ENCODE results near the gene PPP1R3F.
A peak's percentile ranks its signal among the peaks of the same experiment; 100 is the strongest.
"Not testable (repeated sequence)": the region's sequence is repeated elsewhere in the genome, so short reads cannot be mapped to it uniquely, and the experiment has no call there.

Gene PPP1R3F

GRCh38 chrX:49270249-49270921 is 792 bp downstream of the PPP1R3F start:
- no peak for DNase-seq (ENCODE audit: extremely low read depth in 1 of 2, low read depth in 1 of 2)

GRCh38 chrX:49271341-49271740 is 1.7 kb downstream of the PPP1R3F start:
- no peak for DNase-seq (ENCODE audit: extremely low read depth in 1 of 2, low read depth in 1 of 2)

- no peak for DNase-seq (ENCODE audit: extremely low read depth in 1 of 2, low read depth in 1 of 2)
These were observed 2.8 kb downstream of the PPP1R3F start for GRCh38 chrX:49272421-49272820.

GRCh38 chrX:49273181-49273727 is 3.7 kb downstream of the PPP1R3F start:
- peak in 1 of 2 donors; percentile 44 for DNase-seq (ENCODE audit: extremely low read depth in 1 of 2, low read depth in 1 of 2)

- no peak for DNase-seq (ENCODE audit: extremely low read depth in 1 of 2, low read depth in 1 of 2)
These were observed 6.6 kb downstream of the PPP1R3F start for GRCh38 chrX:49276207-49276606.

- peak in 1 of 2 donors; percentile 42 for DNase-seq (ENCODE audit: extremely low read depth in 1 of 2, low read depth in 1 of 2)
These were observed 7.3 kb downstream of the PPP1R3F start for GRCh38 chrX:49276671-49277534.

GRCh38 chrX:49277535-49277830 is 7.9 kb downstream of the PPP1R3F start:
- DNase-seq (ENCODE audit: extremely low read depth in 1 of 2, low read depth in 1 of 2): no peak

GRCh38 chrX:49278081-49278480 is 8.5 kb downstream of the PPP1R3F start:
- DNase-seq (ENCODE audit: extremely low read depth in 1 of 2, low read depth in 1 of 2): no peak

GRCh38 chrX:49282647-49283011 is 13.0 kb downstream of the PPP1R3F start:
- DNase-seq (ENCODE audit: extremely low read depth in 1 of 2, low read depth in 1 of 2): no peak

GRCh38 chrX:49284212-49284611 is 14.6 kb downstream of the PPP1R3F start:
- no peak for DNase-seq (ENCODE audit: extremely low read depth in 1 of 2, low read depth in 1 of 2)

- DNase-seq (ENCODE audit: extremely low read depth in 1 of 2, low read depth in 1 of 2): no peak
These were observed 16.5 kb downstream of the PPP1R3F start for GRCh38 chrX:49286136-49286535.

- DNase-seq (ENCODE audit: extremely low read depth in 1 of 2, low read depth in 1 of 2): no peak
These were observed 17.0 kb downstream of the PPP1R3F start for GRCh38 chrX:49286581-49286980.

- no peak for DNase-seq (ENCODE audit: extremely low read depth in 1 of 2, low read depth in 1 of 2)
These were observed 18.1 kb downstream of the PPP1R3F start for GRCh38 chrX:49287665-49288064.

- DNase-seq (ENCODE audit: extremely low read depth in 1 of 2, low read depth in 1 of 2): no peak
These were observed 20.6 kb downstream of the PPP1R3F start for GRCh38 chrX:49290215-49290614.

- peak in 1 of 2 donors; percentile 45 for DNase-seq (ENCODE audit: extremely low read depth in 1 of 2, low read depth in 1 of 2)
These were observed 22.2 kb downstream of the PPP1R3F start for GRCh38 chrX:49291615-49292337.

GRCh38 chrX:49292400-49293362 is 23.1 kb downstream of the PPP1R3F start:
- DNase-seq (ENCODE audit: extremely low read depth in 1 of 2, low read depth in 1 of 2): no peak

GRCh38 chrX:49299293-49299692 is 29.7 kb downstream of the PPP1R3F start:
- DNase-seq (ENCODE audit: extremely low read depth in 1 of 2, low read depth in 1 of 2): not testable (repeated sequence)

GRCh38 chrX:49300703-49301102 is 31.1 kb downstream of the PPP1R3F start:
- no peak for DNase-seq (ENCODE audit: extremely low read depth in 1 of 2, low read depth in 1 of 2)

- no peak for DNase-seq (ENCODE audit: extremely low read depth in 1 of 2, low read depth in 1 of 2)
These were observed 33.8 kb downstream of the PPP1R3F start, which contains the start of gene GAGE10 for GRCh38 chrX:49303346-49303745. Gene GAGE10, plus strand, starts transcription at chrX:49303646. Its CDS starts 1,214 bp downstream, at chrX:49304860.

GRCh38 chrX:49307775-49308174 is 38.2 kb downstream of the PPP1R3F start:
- not testable (repeated sequence) for DNase-seq (ENCODE audit: extremely low read depth in 1 of 2, low read depth in 1 of 2)
